SIG-M5 treated with dmso at 0.1 percent for 504 hours (cell line): ENCODE data around the gene FKBP9.
A peak's percentile ranks its signal among the peaks of the same experiment; 100 is the strongest.
"Not testable (repeated sequence)": the region's sequence is repeated elsewhere in the genome, so short reads cannot be mapped to it uniquely, and the experiment has no call there.

ENCODE experiments used
- DNase-seq: peaks from one replicate; lab custom pipeline; 2025; ENCODE audit not compliant: unreplicated experiment; lab: John Stamatoyannopoulos, UW

FKBP9 gene, protein sequence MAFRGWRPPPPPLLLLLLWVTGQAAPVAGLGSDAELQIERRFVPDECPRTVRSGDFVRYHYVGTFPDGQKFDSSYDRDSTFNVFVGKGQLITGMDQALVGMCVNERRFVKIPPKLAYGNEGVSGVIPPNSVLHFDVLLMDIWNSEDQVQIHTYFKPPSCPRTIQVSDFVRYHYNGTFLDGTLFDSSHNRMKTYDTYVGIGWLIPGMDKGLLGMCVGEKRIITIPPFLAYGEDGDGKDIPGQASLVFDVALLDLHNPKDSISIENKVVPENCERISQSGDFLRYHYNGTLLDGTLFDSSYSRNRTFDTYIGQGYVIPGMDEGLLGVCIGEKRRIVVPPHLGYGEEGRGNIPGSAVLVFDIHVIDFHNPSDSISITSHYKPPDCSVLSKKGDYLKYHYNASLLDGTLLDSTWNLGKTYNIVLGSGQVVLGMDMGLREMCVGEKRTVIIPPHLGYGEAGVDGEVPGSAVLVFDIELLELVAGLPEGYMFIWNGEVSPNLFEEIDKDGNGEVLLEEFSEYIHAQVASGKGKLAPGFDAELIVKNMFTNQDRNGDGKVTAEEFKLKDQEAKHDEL

DNA sequence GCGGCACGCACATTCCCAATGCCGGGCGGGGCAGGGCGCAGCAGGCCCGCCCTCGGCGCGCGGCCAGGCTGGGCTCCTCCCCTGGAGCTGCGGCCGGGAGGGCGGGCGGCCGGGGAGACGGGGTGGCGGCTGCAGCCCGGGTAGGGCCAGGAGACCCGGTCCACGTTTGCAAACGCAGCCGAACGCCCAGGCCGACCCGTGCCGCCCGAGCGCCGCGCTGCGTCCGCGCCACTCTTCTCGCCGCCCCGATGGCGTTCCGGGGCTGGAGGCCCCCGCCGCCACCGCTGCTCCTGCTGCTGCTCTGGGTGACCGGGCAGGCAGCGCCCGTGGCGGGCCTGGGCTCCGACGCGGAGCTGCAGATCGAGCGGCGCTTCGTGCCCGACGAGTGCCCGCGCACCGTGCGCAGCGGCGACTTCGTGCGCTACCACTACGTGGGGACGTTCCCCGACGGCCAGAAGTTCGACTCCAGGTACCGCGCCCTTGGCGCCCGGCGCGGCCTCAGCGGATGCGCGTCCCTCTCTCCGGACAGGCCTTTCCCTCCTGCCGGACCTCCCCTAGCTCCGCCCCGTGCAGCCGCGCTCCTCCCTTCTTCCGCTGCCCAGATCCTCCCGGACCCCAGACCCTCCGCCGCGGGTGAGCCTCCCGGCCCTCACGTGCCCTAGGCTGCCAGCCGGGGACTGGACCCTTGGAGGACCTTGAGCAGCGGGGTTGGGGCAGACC is at the start of gene FKBP9:
FKBP9 (plus strand) TSS at position 115 of the 720 bp plus-strand sequence; CDS start at position 249, 134 bp downstream.
- DNase-seq: peak; percentile 60

DNA sequence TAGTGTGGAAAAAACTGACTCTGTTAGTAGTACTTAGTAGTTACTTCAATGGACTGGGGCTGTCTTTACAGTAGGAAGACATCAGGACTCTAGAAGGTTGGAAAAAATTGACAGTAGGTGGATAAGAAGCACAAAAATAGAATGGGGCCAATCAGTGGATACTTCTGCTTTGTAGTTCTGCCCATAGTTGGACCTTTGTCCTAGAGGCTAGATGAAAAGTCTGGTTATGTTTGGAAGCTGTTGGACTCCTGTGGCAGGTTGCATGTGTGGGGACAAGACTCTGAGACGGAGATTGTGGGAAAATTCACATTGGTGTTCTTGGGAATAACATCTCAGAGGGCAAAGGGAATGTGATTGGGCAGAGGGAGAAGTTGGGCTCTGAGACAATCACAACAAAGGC is 47.0 kb upstream of the FKBP9 start:
- no peak for DNase-seq

DNA sequence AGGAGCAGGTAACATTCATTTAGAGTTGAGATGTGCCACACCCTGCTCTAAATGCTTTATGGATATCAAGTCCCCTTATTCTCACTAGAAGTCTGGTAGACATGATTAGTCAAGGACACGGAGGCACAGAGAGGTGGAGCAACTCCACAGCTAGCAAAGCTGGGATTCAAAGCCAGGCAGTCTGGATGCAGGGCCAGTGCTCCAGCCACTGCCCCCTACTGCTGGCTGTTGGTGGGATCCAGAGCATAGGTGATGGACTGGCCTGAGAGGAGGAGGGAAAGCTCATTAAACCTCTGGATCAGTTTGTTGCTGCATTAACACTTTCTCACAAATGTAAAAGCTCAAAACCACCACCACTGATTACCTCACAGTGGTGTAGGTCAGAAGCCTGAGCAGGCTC is 43.1 kb upstream of the FKBP9 start:
- DNase-seq: no peak

DNA sequence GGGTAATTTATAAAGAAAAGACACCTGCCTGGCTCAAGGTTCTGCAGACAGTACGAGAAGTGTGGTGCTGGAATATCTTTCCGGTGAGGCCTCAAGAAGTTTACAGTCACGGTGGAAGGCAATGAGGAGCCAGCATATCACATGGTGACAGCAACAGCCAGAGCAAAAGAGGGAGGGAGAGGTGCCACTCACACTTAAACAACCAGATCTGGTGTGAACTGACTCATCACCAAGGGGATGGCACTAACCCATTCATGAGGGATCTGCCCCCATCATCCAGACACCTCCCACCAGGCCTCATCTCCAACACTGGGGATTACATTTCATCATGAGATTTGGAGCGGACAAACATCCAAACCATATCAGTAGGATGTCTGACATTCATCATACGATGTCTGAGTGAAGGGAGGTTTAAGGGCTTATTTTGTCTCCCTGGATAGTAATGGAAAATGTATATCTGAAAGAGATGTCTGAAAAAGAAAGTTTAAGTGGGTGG is 42.2 kb upstream of the FKBP9 start:
- DNase-seq: no peak

DNA sequence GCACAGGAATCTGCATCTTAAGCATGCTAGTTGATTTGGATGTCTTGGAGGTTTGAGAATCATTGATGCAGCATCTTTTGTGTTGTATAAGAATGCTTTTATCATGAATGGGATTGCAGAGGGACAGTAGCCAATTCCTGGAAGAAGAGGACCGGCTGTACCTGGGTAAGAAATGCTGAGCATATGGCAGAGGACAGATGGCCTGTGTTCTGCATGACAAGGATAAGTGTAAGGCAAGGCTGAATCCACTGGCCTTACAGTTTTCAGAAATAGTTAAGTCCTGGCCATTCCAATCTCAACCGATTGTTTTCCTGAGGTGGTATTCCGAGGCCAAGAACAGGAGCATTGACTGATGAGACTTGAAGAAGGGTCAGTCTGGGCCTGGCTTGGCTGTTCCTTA is 41.2 kb upstream of the FKBP9 start:
- no peak for DNase-seq

DNA sequence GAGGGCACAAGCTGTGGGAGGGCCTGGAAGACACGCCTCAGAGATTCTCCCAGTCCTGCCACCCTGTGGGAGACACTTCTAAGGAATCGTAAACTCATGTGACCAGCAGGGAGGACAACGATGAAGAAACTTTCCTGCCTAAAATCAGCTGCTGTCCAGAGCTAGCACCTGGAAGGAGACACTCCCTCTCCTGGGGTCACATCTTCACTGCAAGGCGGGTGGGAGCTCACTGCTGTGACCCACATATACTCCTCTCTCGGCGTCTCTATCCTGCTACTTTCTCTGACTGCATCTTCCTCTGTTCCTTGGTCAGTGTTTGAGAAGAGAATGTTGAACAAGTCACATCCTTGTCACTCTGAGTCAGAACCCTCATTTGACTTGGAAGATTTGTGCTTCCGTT is 40.2 kb upstream of the FKBP9 start:
- DNase-seq: not testable (repeated sequence)

DNA sequence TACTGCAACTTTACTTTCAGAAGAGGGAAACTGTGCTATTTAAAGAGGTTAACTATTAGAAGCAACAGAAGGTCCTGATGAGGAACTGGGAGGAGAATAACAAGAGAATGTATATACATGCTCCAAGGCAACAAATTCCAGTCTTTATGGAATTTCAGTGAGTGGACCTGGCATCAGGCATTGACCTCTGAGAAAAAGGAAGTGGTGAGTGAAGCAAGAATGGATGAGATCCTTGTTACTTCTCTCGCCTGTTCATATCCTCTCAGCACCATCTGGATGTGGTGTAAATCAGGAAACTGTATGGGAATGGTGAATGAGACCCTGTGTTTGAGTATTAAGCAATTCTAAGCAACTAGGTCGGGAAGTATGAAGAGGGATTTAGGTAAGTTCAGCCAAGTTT is 35.3 kb upstream of the FKBP9 start:
- no peak for DNase-seq

DNA sequence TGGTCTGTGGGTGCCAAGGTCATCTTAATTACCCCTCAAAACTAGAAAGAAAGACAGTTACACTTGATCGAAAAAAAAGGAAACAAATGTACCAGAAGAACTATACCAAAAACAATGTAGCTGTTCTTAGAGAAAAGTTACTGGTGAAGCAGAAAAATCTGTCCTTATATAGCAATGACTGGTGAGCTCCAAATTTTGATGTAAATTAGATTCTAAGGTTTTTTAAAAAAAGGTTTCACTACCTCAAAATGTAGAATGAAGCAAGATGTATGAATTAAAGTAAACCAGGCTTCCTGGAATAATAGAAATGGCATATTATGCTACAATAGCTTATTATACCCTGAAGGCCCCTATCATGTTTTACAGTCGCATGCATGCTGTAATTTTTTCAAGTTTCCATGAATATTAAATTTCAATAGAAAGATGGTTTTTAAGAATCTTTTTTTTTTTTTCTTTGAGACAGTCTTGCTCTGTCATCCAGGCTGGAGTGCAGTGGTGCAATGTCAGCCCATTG is 28.4 kb upstream of the FKBP9 start:
- no peak for DNase-seq

DNA sequence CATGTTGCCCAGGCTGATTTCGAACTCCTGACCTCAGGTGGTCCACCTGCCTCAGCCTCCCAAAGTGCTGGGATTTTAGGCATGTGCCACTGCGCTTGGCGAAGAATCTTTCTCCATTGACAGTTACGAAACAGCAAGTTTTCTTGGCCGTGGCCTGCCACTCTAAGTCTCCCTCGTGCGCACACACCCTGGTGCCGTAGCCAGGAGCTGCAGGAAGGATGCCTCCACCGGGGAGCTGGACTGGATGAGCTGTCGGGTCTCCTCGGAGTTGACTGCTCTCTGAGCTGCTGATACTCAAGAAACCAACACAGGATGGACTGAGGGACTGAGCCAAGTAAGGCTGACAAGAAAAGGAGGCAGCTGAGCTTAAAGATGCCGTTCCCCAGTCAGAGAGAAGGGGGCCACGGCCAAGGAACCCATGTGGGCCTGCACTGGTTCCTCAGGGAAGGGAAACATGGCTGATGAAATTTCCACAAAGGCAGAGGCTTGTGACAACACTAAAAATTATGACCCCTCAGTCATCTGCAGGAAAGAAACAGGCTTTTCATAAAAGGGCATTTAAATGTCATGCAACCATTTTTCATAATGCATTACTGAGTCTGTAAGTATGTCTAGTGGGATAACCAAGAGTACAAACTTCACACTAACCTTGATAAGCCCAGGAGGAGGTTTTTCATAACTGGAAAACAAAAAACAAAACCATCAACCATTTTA is 27.7 kb upstream of the FKBP9 start:
- no peak for DNase-seq

DNA sequence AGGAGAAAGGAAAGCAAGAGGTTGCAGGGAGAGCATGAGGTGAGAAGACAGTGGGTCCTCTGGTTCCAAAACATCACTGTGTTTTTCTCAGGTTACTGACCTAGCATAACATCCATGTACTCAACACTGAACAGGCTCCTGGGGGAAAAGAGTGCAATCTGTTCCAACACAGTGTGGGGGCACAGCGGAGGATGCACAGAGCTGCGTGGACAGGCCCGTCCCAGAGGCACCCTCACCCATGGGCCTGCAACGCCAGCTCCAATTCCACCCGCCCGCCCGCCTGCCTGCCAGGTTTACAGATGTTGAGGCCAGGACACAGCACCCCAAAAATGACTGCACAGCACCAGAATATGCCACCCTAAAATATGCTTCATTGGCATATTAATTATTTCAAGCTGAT is 26.9 kb upstream of the FKBP9 start:
- no peak for DNase-seq

DNA sequence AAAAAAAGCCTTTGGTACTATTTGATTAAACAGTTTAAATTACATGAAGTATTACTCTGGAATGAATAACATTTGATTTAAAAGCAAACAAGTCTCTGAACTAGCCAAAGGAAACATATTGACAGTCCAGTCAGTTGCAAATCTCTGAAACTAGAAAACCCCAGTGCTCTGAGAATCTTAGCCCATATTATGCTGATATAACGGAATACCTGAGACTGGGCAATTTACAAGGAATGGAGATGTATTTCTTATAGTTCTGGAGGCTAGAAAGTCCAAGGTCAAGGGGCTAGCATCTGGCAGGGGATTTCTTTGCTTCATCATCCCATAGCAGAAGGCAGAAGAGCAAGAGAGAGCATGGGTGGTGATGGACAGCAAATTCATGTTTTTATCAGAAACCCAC is 21.7 kb upstream of the FKBP9 start:
- DNase-seq: no peak

DNA sequence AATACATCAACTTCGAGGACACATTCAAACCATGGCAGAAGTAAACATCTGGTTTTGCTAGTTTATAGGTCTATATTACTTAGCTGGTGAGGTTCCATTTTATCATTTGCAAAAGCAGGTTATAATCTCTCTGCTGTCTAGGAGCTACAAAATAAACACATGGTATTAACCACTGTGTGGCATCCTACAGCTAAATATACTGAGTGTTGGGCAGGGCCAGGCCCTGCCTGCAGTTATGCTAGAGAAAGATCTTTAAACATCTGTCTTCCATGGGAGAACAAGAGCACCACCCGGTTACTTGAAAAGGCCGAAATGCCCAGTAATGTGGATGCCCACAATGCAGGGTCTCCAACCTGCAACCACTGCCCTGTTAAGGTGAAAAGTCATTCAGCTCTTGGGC is 20.6 kb upstream of the FKBP9 start:
- no peak for DNase-seq

DNA sequence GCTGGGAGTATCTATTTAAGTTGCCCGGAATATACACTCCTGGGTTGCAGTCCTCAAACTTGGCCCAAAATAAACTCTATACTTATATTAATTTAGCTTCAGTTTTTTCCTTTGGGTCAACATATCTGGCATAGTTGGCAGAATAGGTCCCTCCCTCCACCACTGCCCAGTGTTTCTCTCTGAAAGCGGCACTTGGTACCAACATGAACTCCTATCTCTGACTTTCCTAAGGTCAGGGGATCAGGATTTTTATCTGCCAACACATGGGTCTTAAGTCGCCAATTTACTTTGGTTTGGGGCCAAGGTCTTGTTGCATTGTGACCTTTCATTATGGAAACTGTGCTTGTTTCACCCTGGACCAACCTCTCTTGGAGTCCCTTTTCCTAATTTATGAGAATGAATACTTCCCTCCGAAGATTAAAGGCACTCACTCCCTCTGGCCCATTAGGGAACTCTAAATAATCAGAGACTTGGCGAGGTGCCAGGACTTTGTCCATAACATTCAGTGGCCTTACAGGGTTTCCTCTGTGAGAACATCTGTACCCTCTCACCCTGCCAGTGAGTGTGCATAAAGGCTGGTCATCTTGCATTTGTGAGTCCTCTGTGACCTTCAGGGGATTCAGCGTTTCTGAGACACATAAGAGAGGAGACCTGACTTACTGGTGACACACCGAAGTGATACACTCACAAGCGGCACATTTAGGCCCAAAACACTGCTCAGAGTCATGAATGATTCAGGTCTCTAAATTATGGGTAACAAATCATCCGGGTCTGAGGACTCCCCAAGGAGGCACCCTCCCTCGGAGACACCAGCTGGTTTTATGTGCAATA is 19.7 kb upstream of the FKBP9 start:
- no peak for DNase-seq

DNA sequence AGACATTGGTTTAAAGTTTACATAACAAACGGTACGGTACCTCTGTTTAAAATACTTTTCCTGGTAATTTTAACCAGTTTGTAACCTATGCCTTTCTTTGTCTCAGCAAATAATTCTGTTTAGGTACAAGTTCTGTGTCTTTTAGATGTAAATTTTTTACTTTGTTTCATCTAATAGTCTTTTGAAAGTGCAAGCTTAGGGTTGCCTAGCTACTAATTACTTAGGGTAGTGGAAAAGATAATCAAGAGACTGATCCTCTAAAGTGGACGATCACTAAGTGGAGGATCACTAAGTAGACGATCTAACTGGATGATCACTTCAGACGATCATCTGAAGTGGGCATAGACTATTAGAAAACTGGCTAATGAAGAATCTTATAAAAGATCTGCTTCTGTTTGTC is 16.1 kb upstream of the FKBP9 start:
- no peak for DNase-seq

DNA sequence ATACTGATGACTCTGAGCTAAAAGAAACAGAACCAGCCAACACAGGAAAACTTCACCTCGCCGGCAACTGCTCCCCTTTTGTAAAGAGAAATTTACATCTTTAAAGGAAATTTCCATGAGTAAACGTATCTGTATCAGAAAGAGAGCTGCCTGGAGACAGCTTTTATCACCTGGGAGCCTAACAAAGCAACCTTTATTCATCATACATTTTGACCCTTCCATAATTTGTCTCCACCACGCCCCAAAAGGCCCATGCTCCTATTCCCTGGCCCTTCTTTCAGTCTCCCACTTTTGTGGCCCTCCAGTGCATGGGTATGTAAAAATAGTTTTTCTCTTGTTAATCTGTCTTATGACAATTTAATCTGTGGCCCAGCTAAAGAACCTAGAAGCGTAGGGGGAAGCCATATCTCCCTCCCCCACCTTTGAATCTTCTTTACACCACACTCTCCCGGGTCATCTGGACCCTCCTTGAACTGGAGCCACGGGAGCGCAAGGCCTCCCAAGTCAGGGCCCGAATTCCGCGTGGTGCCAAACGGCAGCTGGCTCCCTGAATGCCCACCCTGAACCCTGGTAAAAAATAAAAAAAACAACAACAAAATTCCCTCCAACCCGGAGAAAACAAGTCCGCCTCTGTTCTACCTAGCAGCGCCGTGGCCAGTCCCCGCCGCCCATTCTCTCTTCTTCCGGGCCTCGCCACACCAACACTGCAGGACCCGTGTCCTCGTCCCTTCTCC is 15.4 kb upstream of the FKBP9 start:
- no peak for DNase-seq

DNA sequence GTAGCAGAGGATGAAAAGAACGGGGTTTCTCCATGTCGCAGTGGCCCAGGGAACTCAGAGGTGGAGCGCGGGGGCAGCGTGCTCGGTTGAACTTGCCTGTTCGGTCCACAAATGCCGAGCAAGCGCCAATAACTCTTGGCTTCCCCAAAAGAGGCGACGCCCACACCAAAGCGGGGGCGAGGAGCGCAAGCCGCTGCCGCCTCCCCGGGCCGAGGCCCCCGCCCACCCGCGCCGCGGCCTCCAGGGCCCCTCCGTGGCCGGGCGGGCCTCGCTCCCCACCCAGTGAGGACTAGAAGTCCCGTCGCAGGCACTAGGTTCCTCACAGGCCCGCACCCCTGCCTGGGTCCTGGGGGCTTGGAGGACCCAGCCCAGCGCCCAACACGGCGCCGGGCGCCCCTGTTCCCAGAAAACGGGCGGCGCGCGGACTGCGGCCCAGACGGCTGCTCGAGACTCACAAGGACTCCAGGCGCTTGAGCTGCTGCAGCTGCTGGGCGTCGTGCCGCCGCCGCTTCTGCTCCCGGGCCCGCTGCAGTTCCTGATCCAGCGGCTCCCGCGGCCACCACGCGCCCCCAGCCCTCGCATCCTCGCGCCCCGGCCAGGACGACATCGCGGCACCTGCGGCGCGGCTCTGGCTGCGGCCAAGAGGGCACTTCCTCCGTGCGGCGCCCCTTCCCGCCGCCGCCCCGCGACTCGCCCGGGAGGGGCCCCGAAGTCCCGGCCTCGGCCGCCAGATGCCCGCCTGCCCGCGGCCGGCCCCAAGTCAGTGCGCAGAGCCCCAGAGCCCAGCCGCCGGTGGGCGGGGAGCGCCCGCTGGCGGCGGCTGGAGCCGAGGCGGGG is 14.6 kb upstream of the FKBP9 start:
- DNase-seq: peak; percentile 74

DNA sequence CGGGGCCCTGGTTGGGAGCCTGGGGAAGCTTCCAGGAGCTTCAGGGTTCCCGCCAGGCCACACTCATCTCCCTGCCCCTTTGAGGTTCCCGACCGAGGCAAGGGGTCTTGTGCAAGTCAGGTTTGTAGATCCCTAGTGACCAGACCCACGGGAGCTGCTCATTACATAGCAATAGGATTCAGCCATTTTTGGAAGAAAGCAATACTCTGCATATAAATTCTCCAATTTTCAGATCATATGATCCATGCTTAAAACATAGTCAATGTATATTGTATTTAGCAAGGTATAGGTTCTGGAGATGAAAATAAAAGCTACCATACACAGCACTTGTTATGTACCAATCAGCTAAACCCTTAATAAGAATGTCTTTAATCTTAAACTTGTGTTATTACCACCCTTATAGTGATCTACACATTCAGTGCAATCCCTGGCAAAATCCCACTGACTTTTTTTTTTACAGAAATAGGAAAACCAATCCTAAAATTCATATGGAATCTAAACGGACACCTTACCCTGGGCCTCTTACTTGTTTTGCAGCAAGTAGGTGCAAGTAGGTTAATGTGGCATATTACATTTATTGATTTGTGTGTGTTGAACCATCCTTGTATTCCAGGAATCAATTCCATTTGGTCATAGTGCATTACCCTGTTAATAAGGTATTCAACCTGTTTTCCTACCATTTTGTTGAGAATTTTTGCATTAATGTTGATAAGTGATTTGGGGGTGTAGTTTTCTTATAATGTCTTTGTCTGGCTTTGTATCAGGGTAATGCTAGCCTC is 13.8 kb upstream of the FKBP9 start:
- no peak for DNase-seq

DNA sequence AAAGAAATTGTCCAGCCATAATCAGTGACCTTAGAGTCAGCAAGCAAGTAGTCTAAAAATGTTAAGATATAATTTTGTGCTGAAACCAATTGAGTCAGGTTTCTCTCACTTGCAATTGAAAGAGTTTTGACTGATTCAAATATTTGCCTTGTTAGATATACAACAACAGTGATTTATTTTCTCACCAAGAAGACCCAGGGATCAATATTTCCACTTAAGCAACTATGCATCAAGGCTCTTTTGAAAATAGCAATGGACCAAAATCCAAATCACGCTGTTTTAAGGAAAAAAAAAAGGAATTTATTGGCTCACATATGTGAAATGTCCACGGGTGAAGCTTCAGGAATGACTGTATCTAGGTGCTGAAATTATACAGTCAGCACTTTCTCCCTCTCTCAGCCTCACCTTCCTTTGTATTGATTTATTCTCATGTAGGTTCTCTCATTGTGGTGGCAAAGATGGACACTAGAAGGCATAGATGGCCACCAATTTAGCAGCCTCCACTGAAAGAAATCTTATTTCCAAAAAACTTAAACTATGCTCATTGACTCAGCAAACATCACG is 9.7 kb upstream of the FKBP9 start:
- no peak for DNase-seq
